Subcutaneous abdominal adipose tissue (tissue), 5 donors: ENCODE measurements around the gene C1QTNF4.
"Not testable (repeated sequence)": the region's sequence is repeated elsewhere in the genome, so short reads cannot be mapped to it uniquely, and the experiment has no call there.

ENCODE experiments used
- H3K27ac ChIP-seq: one replicate; pipeline ENCODE4 v1.7.0; 2013; ENCODE audit warnings: low read depth, mild to moderate bottlenecking, inconsistent platforms, low read length, moderate library complexity
- H3K27me3 ChIP-seq, 5 donors: one replicate each; pipeline ENCODE4 v1.7.0; 2013; ENCODE audit warnings: low read length in 5 of 5, inconsistent platforms in 1 of 5; ENCODE audit not compliant: control insufficient read depth in 5 of 5, insufficient read depth in 4 of 5
- H3K36me3 ChIP-seq, 5 donors: one replicate each; pipeline ENCODE4 v1.7.0; 2013; ENCODE audit warnings: low read length in 5 of 5; ENCODE audit not compliant: control insufficient read depth in 5 of 5, insufficient read depth in 5 of 5
- H3K4me1 ChIP-seq, 5 donors: one replicate each; pipeline ENCODE4 v1.7.0; 2013; ENCODE audit warnings: low read length in 5 of 5, mild to moderate bottlenecking in 3 of 5, moderate library complexity in 1 of 5; ENCODE audit not compliant: control insufficient read depth in 5 of 5, insufficient read depth in 5 of 5
- H3K4me3 ChIP-seq, 5 donors: one replicate each; pipeline ENCODE4 v1.7.0; 2013; ENCODE audit warnings: low read length in 5 of 5, low read depth in 1 of 5
- H3K9ac ChIP-seq, 5 donors: one replicate each; pipeline ENCODE4 v1.7.0; 2013; ENCODE audit warnings: low read length in 5 of 5, mild to moderate bottlenecking in 4 of 5, moderate library complexity in 3 of 5
- H3K9me3 ChIP-seq, 5 donors: one replicate each; pipeline ENCODE4 v1.7.0; 2013; ENCODE audit warnings: low read length in 5 of 5; ENCODE audit not compliant: control insufficient read depth in 5 of 5
- donor health status: healthy.
- donor health status: healthy.
- donor health status: healthy.
- donor health status: healthy.
- donor health status: healthy.

C1QTNF4 gene

GRCh38 chr11:47571895-47572294, 22.3 kb downstream of the C1QTNF4 start:
- Histone ChIP-seq H3K4me1 (peaks cover 4 to 39% (median 30%) of the 10 kb centered on the region in 5 donors), H3K9ac (peak overlapping the region in 2 of 5 donors; percentile 24 to 43), H3K27ac (peak overlapping the region; percentile 52), H3K4me3 (no peak overlapping the region), H3K9me3 (no peaks in the 10 kb centered on the region), H3K27me3 (no peaks in the 10 kb centered on the region), H3K36me3 (peaks cover 6 to 54% (median 36%) of the 10 kb centered on the region in 5 donors)

GRCh38 chr11:47571357-47571729, 22.9 kb downstream of the C1QTNF4 start:
- Histone ChIP-seq H3K4me1 (peaks cover 4 to 42% (median 32%) of the 10 kb centered on the region in 5 donors), H3K9me3 (no peaks in the 10 kb centered on the region), H3K9ac (no peak overlapping the region), H3K4me3 (no peak overlapping the region), H3K36me3 (peaks cover 6 to 53% (median 36%) of the 10 kb centered on the region in 5 donors), H3K27me3 (no peaks in the 10 kb centered on the region), H3K27ac (peak overlapping the region; percentile 52)

GRCh38 chr11:47570651-47571356, 23.4 kb downstream of the C1QTNF4 start:
- Histone ChIP-seq H3K9me3 (no peaks in the 10 kb centered on the region), H3K9ac (peak overlapping the region in 1 of 5 donors; percentile 40), H3K4me3 (no peak overlapping the region), H3K4me1 (peaks cover 5 to 47% (median 38%) of the 10 kb centered on the region in 5 donors), H3K27me3 (no peaks in the 10 kb centered on the region), H3K36me3 (peaks cover 6 to 51% (median 35%) of the 10 kb centered on the region in 5 donors), H3K27ac (peak overlapping the region; percentile 52)

GRCh38 chr11:47569646-47570045, 24.6 kb downstream of the C1QTNF4 start:
- H3K27me3 ChIP-seq, result no peaks in the 10 kb centered on the region
- H3K4me3 ChIP-seq, result no peak overlapping the region
- peak overlapping the region; percentile 11 for H3K27ac ChIP-seq
- H3K36me3 ChIP-seq, result peaks cover 4 to 45% (median 27%) of the 10 kb centered on the region in 5 donors
- H3K4me1 ChIP-seq, result peaks cover 9 to 55% (median 47%) of the 10 kb centered on the region in 5 donors
- H3K9me3 ChIP-seq, result no peaks in the 10 kb centered on the region
- no peak overlapping the region for H3K9ac ChIP-seq

- Histone ChIP-seq H3K9ac (peak overlapping the region; percentile 73 to 98 (median 94)), H3K4me3 (peak overlapping the region; percentile 67 to 89 (median 85)), H3K9me3 (no peaks in the 10 kb centered on the region), H3K27me3 (no peaks in the 10 kb centered on the region), H3K36me3 (peaks cover 3 to 13% (median 5%) of the 10 kb centered on the region in 5 donors), H3K27ac (peak overlapping the region; percentile 84), H3K4me1 (peaks cover 5 to 37% (median 26%) of the 10 kb centered on the region in 5 donors)
Observed at GRCh38 chr11:47566149-47566698, 28.0 kb downstream of the C1QTNF4 start.

GRCh38 chr11:47565340-47566148, 28.7 kb downstream of the C1QTNF4 start, which contains the start of gene PTPMT1:
Gene PTPMT1, plus strand, starts transcription at chr11:47565599. Its CDS starts 24 bp downstream, at chr11:47565623.
- no peaks in the 10 kb centered on the region for H3K9me3 ChIP-seq
- peak within 1 kb of the TSS; percentile 84 for H3K27ac ChIP-seq
- peaks cover 5 to 31% (median 20%) of the 10 kb centered on the region in 5 donors for H3K4me1 ChIP-seq
- peaks cover 3 to 10% (median 5%) of the 10 kb centered on the region in 5 donors for H3K36me3 ChIP-seq
- no peaks in the 10 kb centered on the region for H3K27me3 ChIP-seq
- peak within 1 kb of the TSS; percentile 67 to 89 (median 85) for H3K4me3 ChIP-seq
- peak within 1 kb of the TSS; percentile 81 to 98 (median 94) for H3K9ac ChIP-seq

GRCh38 chr11:47564933-47565339, 29.3 kb downstream of the C1QTNF4 start:
- no peaks in the 10 kb centered on the region for H3K9me3 ChIP-seq
- peaks cover 3 to 7% (median 4%) of the 10 kb centered on the region in 5 donors for H3K36me3 ChIP-seq
- H3K9ac ChIP-seq, result peak overlapping the region; percentile 81 to 94 (median 92)
- peaks cover 5 to 29% (median 17%) of the 10 kb centered on the region in 5 donors for H3K4me1 ChIP-seq
- no peaks in the 10 kb centered on the region for H3K27me3 ChIP-seq
- H3K4me3 ChIP-seq, result peak overlapping the region; percentile 64 to 89 (median 85)
- H3K27ac ChIP-seq, result peak overlapping the region; percentile 84

- not testable (repeated sequence) for H3K27ac ChIP-seq, H3K27me3 ChIP-seq, H3K36me3 ChIP-seq, H3K9me3 ChIP-seq, H3K4me3 ChIP-seq
- H3K4me1 ChIP-seq, result peaks cover 5 to 27% (median 17%) of the 10 kb centered on the region in 5 donors
- peak overlapping the region in 2 of 5 donors; percentile 92 to 94 for H3K9ac ChIP-seq
Observed at GRCh38 chr11:47564366-47564765, 29.8 kb downstream of the C1QTNF4 start.

- H3K9me3 ChIP-seq, H3K27me3 ChIP-seq, H3K27ac ChIP-seq, H3K9ac ChIP-seq, H3K4me3 ChIP-seq, H3K36me3 ChIP-seq: not testable (repeated sequence)
- H3K4me1 ChIP-seq, result peaks cover 5 to 27% (median 17%) of the 10 kb centered on the region in 5 donors
Observed at GRCh38 chr11:47562393-47562792, 31.8 kb downstream of the C1QTNF4 start.
